GM12878 (cell line): ENCODE measurements around the gene ELL. TPM values are rescaled to one million over a fixed set of nuclear protein-coding genes. Genes with fewer than 3 reads are reported as not detected.
A peak's percentile ranks its signal among the peaks of the same experiment; 100 is the strongest.

ENCODE experiments used
- ATAC-seq: fragments of 200-7000 bp; cut with Tn5 transposase; 3 replicates; pipeline ENCODE4 v1.9.1; 2020; ENCODE audit warnings: mild to moderate bottlenecking, moderate library complexity
- BruUV-seq: library from RNA; stranded (reverse); fragments of 400-500 nt; replicated peaks from 2 replicates; lab custom pipeline; 2021; lab: Mats Ljungman, UMichigan
- CTCF ChIA-PET: fragments of 300-600 bp; sonication (Branson Sonifier 250); formaldehyde crosslinking; extraction: SDS; loops from one replicate; lab custom pipeline; 2021; ENCODE audit warnings: inconsistent platforms; lab: Yijun Ruan, JAX
- POLR2A ChIA-PET: fragments of 350-600 bp; formaldehyde crosslinking; extraction: SDS; loops from one replicate; lab custom pipeline; 2021; ENCODE audit warnings: inconsistent platforms; lab: Charles Lee
- RAD21 ChIA-PET: fragments of 300-600 bp; sonication (Branson Sonifier 250); formaldehyde crosslinking; loops from one replicate; lab custom pipeline; 2023; ENCODE audit warnings: antibody characterized with exemption; ENCODE audit not compliant: unreplicated experiment; lab: Charles Lee
- SMC1A ChIA-PET: fragments of 300-600 bp; sonication (Branson Sonifier 250); formaldehyde crosslinking; loops from one replicate; lab custom pipeline; 2023; ENCODE audit not compliant: unreplicated experiment, uncharacterized antibody; lab: Charles Lee
- DNase-seq: peaks from one replicate; pipeline ENCODE4 v3.0.0-alpha.2; 2011; ENCODE audit warnings: low read depth, low spot score
- FAIRE-seq: peaks from 3 replicates; lab custom pipeline; 2011; peaks lifted over from hg19 to GRCh38; lab: Jason Lieb, UNC
- H2AFZ ChIP-seq: 2 replicates; pipeline ENCODE4 v1.6.0; 2011; ENCODE audit warnings: low read depth, low read length, control low read depth; ENCODE audit not compliant: control insufficient read depth
- H3K27ac ChIP-seq: 2 replicates; pipeline ENCODE4 v1.5.1; 2011; ENCODE audit warnings: control low read depth; ENCODE audit not compliant: control insufficient read depth, insufficient read depth
- H3K27me3 ChIP-seq, 2 experiments: replicated peaks in 1 of 2; 2 replicates each; pipeline versions ENCODE4 v1.6.0 to v1.6.1; 2011; ENCODE audit warnings: low read length in 1 of 2; ENCODE audit not compliant: control insufficient read depth in 2 of 2, insufficient read depth in 2 of 2
- H3K36me3 ChIP-seq, 2 experiments: 2 replicates each; pipeline ENCODE4 v1.5.1; 2011; ENCODE audit warnings: low read length in 1 of 2; ENCODE audit not compliant: control insufficient read depth in 2 of 2, insufficient read depth in 2 of 2
- H3K4me1 ChIP-seq: 2 replicates; pipeline ENCODE4 v1.6.1; 2011; ENCODE audit warnings: mild to moderate bottlenecking, low read length, moderate library complexity, mixed read lengths; ENCODE audit not compliant: control insufficient read depth, insufficient read depth
- H3K4me2 ChIP-seq: 2 replicates; pipeline ENCODE4 v1.6.0; 2011; ENCODE audit warnings: control low read depth; ENCODE audit not compliant: control insufficient read depth, insufficient read depth
- H3K4me3 ChIP-seq: fragments of 200-600 bp; sonication (generic); 2 replicates; pipeline ENCODE4 v1.5.1; 2016
- H3K79me2 ChIP-seq: 2 replicates; pipeline ENCODE4 v1.6.0; 2011; ENCODE audit warnings: low read length; ENCODE audit not compliant: control insufficient read depth, insufficient read depth
- H3K9ac ChIP-seq: 2 replicates; pipeline ENCODE4 v1.8.0; 2011; ENCODE audit warnings: low read length, control low read depth, mixed read lengths; ENCODE audit not compliant: control insufficient read depth, insufficient read depth
- H3K9me3 ChIP-seq: replicated peaks from 3 replicates; pipeline ENCODE4 v1.5.1; 2011; ENCODE audit warnings: mild to moderate bottlenecking, low read length; ENCODE audit not compliant: control insufficient read depth, insufficient read depth
- H4K20me1 ChIP-seq: 2 replicates; pipeline ENCODE4 v1.6.0; 2011; ENCODE audit not compliant: control insufficient read depth, insufficient read depth
- ATF2 ChIP-seq: IDR thresholded peaks from 2 replicates; pipeline ENCODE4 v1.6.1; 2012; ENCODE audit warnings: low read length, inconsistent platforms
- BACH1 ChIP-seq: fragments of 450-650 bp; IDR thresholded peaks from 2 replicates; pipeline ENCODE4 v1.6.1; 2017; ENCODE audit warnings: mild to moderate bottlenecking, borderline replicate concordance
- BRCA1 ChIP-seq: IDR thresholded peaks from 2 replicates; pipeline ENCODE4 v1.6.1; 2011; ENCODE audit warnings: low read depth, low read length, improper control_type of control experiment
- CHD2 ChIP-seq: IDR thresholded peaks from 2 replicates; pipeline ENCODE4 v1.6.1; 2011; ENCODE audit warnings: low read depth, low read length, improper control_type of control experiment, borderline replicate concordance
- CHD4 ChIP-seq: fragments of 200-600 bp; sonication (generic); IDR thresholded peaks from 2 replicates; pipeline ENCODE4 v1.6.1; 2016; ENCODE audit warnings: mild to moderate bottlenecking
- ELK1 ChIP-seq: IDR thresholded peaks from 2 replicates; pipeline ENCODE4 v1.6.1; 2012; ENCODE audit warnings: low read depth, low read length, improper control_type of control experiment
- NFXL1 ChIP-seq: fragments of 450-650 bp; IDR thresholded peaks from 2 replicates; pipeline ENCODE4 v1.6.1; 2017; ENCODE audit warnings: antibody characterized with exemption, mild to moderate bottlenecking, borderline replicate concordance
- SIX5 ChIP-seq: IDR thresholded peaks from 2 replicates; pipeline ENCODE4 v1.6.1; 2011; ENCODE audit warnings: mild to moderate bottlenecking, low read depth, low read length, moderate library complexity; ENCODE audit not compliant: severe bottlenecking
- SMAD1 ChIP-seq: fragments of 450-650 bp; IDR thresholded peaks from 2 replicates; pipeline ENCODE4 v1.6.1; 2018; ENCODE audit warnings: mild to moderate bottlenecking, low read depth; ENCODE audit not compliant: partially characterized antibody
- SMAD5 ChIP-seq: IDR thresholded peaks from 2 replicates; pipeline ENCODE4 v1.6.1; 2016; ENCODE audit warnings: antibody characterized with exemption, low read depth
- SUZ12 ChIP-seq: fragments of 200-600 bp; sonication (generic); IDR thresholded peaks from one replicate; pipeline ENCODE4 v1.6.1; 2018; ENCODE audit warnings: antibody characterized with exemption, mild to moderate bottlenecking; ENCODE audit not compliant: unreplicated experiment
- TAF1 ChIP-seq: IDR thresholded peaks from 2 replicates; pipeline ENCODE4 v1.6.1; 2011; ENCODE audit warnings: mild to moderate bottlenecking, low read depth, low read length, borderline replicate concordance
- ZNF622 ChIP-seq: fragments of 450-650 bp; IDR thresholded peaks from 2 replicates; pipeline ENCODE4 v1.6.1; 2017; ENCODE audit warnings: mild to moderate bottlenecking, inconsistent platforms
- WGBS: methylation state at CpG from one replicate; pipeline ENCODE4 v1.1.6; 2016; ENCODE audit warnings: low lambda C conversion rate; ENCODE audit not compliant: insufficient replicate concordance, insufficient coverage; ENCODE audit errors: missing lambda C conversion rate; 5-methylcytosine and 5-hydroxymethylcytosine counted together
- in situ Hi-C: fragments of 300-500 bp; cut with MboI; formaldehyde crosslinking; loops from 9 replicates; pipeline ENCODE4 v1.14.3; 2018; ENCODE audit warnings: mixed read lengths
- intact Hi-C: fragments of 100-400 bp; cut with micrococcal nuclease; formaldehyde crosslinking; loops from one replicate; pipeline ENCODE4 v1.14.2; 2022; ENCODE audit not compliant: unreplicated experiment
- polyA plus RNA-seq, 11 experiments: library from polyadenylated mRNA; depleted of rRNA in 4 of 11; unstranded in 6 of 11; stranded (reverse) in 5 of 11; fragments of >200 nt; fragmentation: Nextera tagmentation in 4 of 11; fragmentation: Illumina TruSeq in 1 of 11; extraction: Ambion mirVana in 4 of 11; extraction: Trizol in 1 of 11; gene quantifications; 1 replicate in 1 of 11; 2 replicates in 10 of 11; pipeline versions ENCODE4 v1.2.1 to v1.2.3, GENCODE V29; 2011 to 2016; ENCODE audit warnings: inconsistent platforms in 2 of 11, missing spikeins in 2 of 11, low read depth in 1 of 11
- total RNA-seq, 4 experiments: library from RNA; depleted of rRNA in 3 of 4; stranded (reverse); fragments of >200 nt in 3 of 4; fragmentation: Illumina TruSeq in 1 of 4; extraction: Trizol in 1 of 4; gene quantifications; 2 replicates each; pipeline versions ENCODE4 v1.2.1 to v1.2.3, GENCODE V29; 2013 to 2021
- TF ChIP-seq, protein P1 (sequence below): IDR thresholded peaks from 2 replicates; pipeline ENCODE4 v1.6.1; 2011; ENCODE audit warnings: low read depth, mild to moderate bottlenecking, low read length, moderate library complexity, borderline replicate concordance; ENCODE audit errors: extremely low read depth
- TF ChIP-seq, protein P2 (sequence below), 3 experiments: IDR thresholded peaks in 2 of 3; conservative IDR thresholded peaks in 1 of 3; 2 replicates each; pipeline ENCODE4 v1.5.1; 2011; ENCODE audit warnings: low read depth in 3 of 3, low read length in 3 of 3, mild to moderate bottlenecking in 3 of 3, control low read depth in 2 of 3, moderate library complexity in 2 of 3, inconsistent platforms in 1 of 3, mixed read lengths in 1 of 3; ENCODE audit not compliant: control insufficient read depth in 2 of 3, insufficient read depth in 1 of 3; ENCODE audit errors: extremely low read depth in 1 of 3
- TF ChIP-seq, protein P3 (sequence below): IDR thresholded peaks from 2 replicates; pipeline ENCODE4 v1.6.1; 2011; ENCODE audit warnings: borderline replicate concordance, low read depth, mild to moderate bottlenecking, moderate library complexity, mixed read lengths, low read length; ENCODE audit not compliant: insufficient read depth; ENCODE audit errors: extremely low read length

ELL gene
- total and polyA plus RNA-seq, 10 of the 15 experiments (the other 5 are each of a cell fraction or from before 2014, with no cell fraction given) = 0.91 to 25.0 (median 9.1) TPM

DNA sequence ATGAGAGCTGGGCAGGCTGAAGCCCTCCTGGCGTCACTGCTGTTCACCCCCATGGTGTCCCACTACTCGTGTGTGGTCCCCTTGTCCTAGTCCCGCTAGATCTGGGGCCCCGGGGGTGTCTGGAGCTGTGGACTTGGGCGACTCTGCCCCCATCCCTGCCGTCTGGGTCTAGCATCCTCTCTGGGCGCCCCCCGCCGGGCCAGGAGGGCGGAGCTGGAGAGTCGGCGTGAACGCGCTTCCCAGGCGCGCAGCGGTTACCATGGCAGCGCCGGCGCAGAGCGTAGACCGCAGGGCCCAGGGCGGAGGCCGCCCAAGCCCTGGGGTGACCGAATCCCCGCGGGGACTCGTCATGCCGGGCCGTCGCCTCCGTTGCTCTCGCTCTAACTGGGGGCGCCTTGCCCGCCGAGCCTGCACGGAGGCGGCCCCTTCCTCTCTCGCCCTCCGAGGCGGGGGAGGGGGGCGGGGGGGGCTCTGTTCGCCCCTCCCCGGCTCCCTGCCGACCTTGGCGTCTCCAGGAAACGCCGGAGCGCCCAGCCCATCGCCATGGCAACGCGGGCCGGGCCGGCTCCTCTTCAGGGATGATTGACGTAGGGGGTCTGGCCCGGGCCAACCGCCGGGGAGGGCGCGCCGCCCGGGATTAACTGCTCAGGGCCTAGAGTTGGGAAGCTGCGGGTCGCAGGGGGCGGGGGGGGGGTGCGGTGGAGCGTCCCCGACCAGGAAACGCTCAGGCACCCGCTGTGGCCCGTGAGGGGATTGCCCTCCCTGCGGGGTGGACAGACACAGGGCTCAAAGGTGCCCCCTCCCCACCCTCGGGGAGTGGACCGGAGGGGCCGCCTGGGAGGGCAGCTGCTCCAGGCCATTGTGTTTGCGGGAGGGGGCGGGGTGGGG, 92.8 kb downstream of the ELL start:
- SMC1A ChIA-PET = interaction anchor here (1.0 to 1.4 kb wide), 3 partner anchors 9 to 14 kb away, joined by 3 to 7 read pairs (median 3); partner anchors contain the start of gene SSBP4
- WGBS = under 1% methylated on average over 36 of the region's 77 CpGs
- in situ Hi-C loops (no loop called here), intact Hi-C loops (no loop called here)
- peak overlapping the region; percentile 86 for H3K4me2 ChIP-seq
- peak; percentile 83 for ATAC-seq
- H4K20me1 ChIP-seq = no peaks in the 10 kb centered on the region; the same call in 1 of the 2 replicates
- RAD21 ChIA-PET = interaction anchor here (1.0 to 1.8 kb wide), 3 partner anchors 11 to 14 kb away, joined by 4 to 6 read pairs (median 6); no protein-coding TSS in a partner anchor
- POLR2A ChIA-PET = interaction anchor here (1.6 kb wide), 1 partner anchor 10 kb away, joined by 6 read pairs; the partner anchor contains the start of gene SSBP4
- FAIRE-seq = peak; percentile 93
- H3K36me3 ChIP-seq = peaks cover 0 to 5% of the 10 kb centered on the region in 2 experiments; a peak in 3 of 4 replicates
- peak overlapping the region; percentile 48 for H3K27ac ChIP-seq
- peak overlapping the region; percentile 64 for H3K4me3 ChIP-seq
- no peak overlapping the region; the same call in 1 of the 2 replicates for H2AFZ ChIP-seq
- no peaks in the 10 kb centered on the region for H3K27me3 ChIP-seq
- CTCF ChIA-PET = interaction anchor here (1.2 kb wide), 1 partner anchor 17 kb away, joined by 4 read pairs; no protein-coding TSS in a partner anchor
- no peak for DNase-seq
- peaks cover 25% of the 10 kb centered on the region for H3K4me1 ChIP-seq
- no TSS peak for BruUV-seq
- H3K79me2 ChIP-seq = peaks cover 19% of the 10 kb centered on the region
- H3K9me3 ChIP-seq = no peaks in the 10 kb centered on the region
- peak overlapping the region; percentile 35; the same call in 1 of the 2 replicates for H3K9ac ChIP-seq
- TF ChIP-seq ZNF622 = no peak
- TF ChIP-seq CHD2 = no peak
- TF ChIP-seq ELK1 = no peak
- TF ChIP-seq SMAD5 = no peak
- TF ChIP-seq BRCA1 = no peak
- TF ChIP-seq NFXL1 = no peak
- no peak for TF ChIP-seq SMAD1
- no peak for TF ChIP-seq BACH1
- TF ChIP-seq, protein P1, sequence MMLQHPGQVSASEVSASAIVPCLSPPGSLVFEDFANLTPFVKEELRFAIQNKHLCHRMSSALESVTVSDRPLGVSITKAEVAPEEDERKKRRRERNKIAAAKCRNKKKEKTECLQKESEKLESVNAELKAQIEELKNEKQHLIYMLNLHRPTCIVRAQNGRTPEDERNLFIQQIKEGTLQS = no peak
- TF ChIP-seq CHD4 = no peak
- TF ChIP-seq ATF2 = no peak
- TF ChIP-seq, protein P2, sequence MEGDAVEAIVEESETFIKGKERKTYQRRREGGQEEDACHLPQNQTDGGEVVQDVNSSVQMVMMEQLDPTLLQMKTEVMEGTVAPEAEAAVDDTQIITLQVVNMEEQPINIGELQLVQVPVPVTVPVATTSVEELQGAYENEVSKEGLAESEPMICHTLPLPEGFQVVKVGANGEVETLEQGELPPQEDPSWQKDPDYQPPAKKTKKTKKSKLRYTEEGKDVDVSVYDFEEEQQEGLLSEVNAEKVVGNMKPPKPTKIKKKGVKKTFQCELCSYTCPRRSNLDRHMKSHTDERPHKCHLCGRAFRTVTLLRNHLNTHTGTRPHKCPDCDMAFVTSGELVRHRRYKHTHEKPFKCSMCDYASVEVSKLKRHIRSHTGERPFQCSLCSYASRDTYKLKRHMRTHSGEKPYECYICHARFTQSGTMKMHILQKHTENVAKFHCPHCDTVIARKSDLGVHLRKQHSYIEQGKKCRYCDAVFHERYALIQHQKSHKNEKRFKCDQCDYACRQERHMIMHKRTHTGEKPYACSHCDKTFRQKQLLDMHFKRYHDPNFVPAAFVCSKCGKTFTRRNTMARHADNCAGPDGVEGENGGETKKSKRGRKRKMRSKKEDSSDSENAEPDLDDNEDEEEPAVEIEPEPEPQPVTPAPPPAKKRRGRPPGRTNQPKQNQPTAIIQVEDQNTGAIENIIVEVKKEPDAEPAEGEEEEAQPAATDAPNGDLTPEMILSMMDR (IDR thresholded peaks at IDR 0.05 in 2 of 3, conservative IDR thresholded peaks at IDR 0.05 in 1 of 3; ENCODE audit: control insufficient read depth in 2 of 3, extremely low read depth in 1 of 3, insufficient read depth in 1 of 3, low read depth in 3 of 3, low read length in 3 of 3) = no peak
- TF ChIP-seq TAF1 = no peak
- no peak for TF ChIP-seq SUZ12
- no peak for TF ChIP-seq SIX5
- TF ChIP-seq, protein P3, sequence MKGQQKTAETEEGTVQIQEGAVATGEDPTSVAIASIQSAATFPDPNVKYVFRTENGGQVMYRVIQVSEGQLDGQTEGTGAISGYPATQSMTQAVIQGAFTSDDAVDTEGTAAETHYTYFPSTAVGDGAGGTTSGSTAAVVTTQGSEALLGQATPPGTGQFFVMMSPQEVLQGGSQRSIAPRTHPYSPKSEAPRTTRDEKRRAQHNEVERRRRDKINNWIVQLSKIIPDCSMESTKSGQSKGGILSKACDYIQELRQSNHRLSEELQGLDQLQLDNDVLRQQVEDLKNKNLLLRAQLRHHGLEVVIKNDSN = no peak
